Duodenal mucosa (tissue), 2 donors: ENCODE measurements around the gene ZNF232.

ENCODE experiments used
- H3K27ac ChIP-seq: one replicate; pipeline ENCODE4 v1.7.0; 2013; ENCODE audit warnings: low read depth, low read length
- H3K27me3 ChIP-seq, 2 donors: one replicate each; pipeline ENCODE4 v1.7.0; 2013; ENCODE audit warnings: low read length in 2 of 2, control low read depth in 1 of 2; ENCODE audit not compliant: insufficient read depth in 2 of 2, control insufficient read depth in 1 of 2
- H3K36me3 ChIP-seq, 2 donors: one replicate each; pipeline ENCODE4 v1.7.0; 2013; ENCODE audit warnings: low read length in 2 of 2, control low read depth in 1 of 2; ENCODE audit not compliant: insufficient read depth in 2 of 2, control insufficient read depth in 1 of 2
- H3K4me1 ChIP-seq, 2 donors: one replicate each; pipeline ENCODE4 v1.7.0; 2013; ENCODE audit warnings: low read length in 2 of 2, control low read depth in 1 of 2; ENCODE audit not compliant: insufficient read depth in 2 of 2, control insufficient read depth in 1 of 2
- H3K4me3 ChIP-seq, 2 donors: one replicate each; pipeline ENCODE4 v1.7.0; 2013; ENCODE audit warnings: low read length in 2 of 2, low read depth in 1 of 2
- H3K9ac ChIP-seq, 2 donors: one replicate each; pipeline ENCODE4 v1.7.0; 2013; ENCODE audit warnings: low read length in 2 of 2, low read depth in 1 of 2
- H3K9me3 ChIP-seq, 2 donors: one replicate each; pipeline ENCODE4 v1.7.0; 2013; ENCODE audit warnings: low read length in 2 of 2, control low read depth in 1 of 2; ENCODE audit not compliant: control insufficient read depth in 1 of 2

ZNF232 gene

GRCh38 chr17:5068236-5068635, 43.4 kb downstream of the ZNF232 start:
- no peaks in the 10 kb centered on the region for H3K9me3 ChIP-seq
- no peak overlapping the region for H3K27ac ChIP-seq
- no peaks in the 10 kb centered on the region for H3K36me3 ChIP-seq
- H3K9ac ChIP-seq: no peak overlapping the region
- H3K4me1 ChIP-seq: no peaks in the 10 kb centered on the region
- no peaks in the 10 kb centered on the region for H3K27me3 ChIP-seq
- H3K4me3 ChIP-seq: no peak overlapping the region

DNA sequence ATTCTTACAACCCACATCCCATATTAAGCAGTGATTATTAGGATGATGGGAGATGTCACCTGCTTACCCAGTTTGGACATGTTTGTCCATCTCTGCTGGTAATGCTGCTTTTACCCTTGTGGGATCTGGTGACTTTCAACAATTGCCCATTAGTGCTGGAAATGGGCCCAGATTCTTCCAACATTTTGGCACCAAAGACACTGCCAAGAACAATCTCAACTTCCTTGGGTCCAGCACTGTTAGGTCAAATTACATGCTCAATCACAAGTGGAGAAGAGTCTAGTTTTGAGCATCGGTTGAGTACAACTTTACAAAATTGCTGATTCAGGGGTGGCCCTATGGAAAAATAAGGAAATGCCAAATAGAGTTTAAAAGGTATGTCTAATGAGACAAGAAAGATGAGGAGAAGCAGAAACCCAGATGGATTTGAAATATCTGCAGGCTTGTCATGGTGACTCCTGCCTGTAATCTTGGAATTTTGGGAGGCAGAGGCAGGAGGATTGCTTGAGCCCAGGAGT, 46.4 kb downstream of the ZNF232 start:
- Histone ChIP-seq H3K9me3 (no peaks in the 10 kb centered on the region), H3K27me3 (no peaks in the 10 kb centered on the region), H3K36me3 (no peaks in the 10 kb centered on the region), H3K4me1 (no peaks in the 10 kb centered on the region), H3K9ac (no peak overlapping the region), H3K27ac (no peak overlapping the region), H3K4me3 (no peak overlapping the region)
